Rectal smooth muscle tissue (tissue), 1 donor: ENCODE measurements around the gene PTMS.

ENCODE experiments used
- H3K27ac ChIP-seq: one replicate; pipeline ENCODE4 v1.7.0; 2013; ENCODE audit warnings: low read depth, low read length, inconsistent platforms
- H3K27me3 ChIP-seq: one replicate; pipeline ENCODE4 v1.7.0; 2013; ENCODE audit warnings: low read length; ENCODE audit not compliant: control insufficient read depth, insufficient read depth
- H3K36me3 ChIP-seq: one replicate; pipeline ENCODE4 v1.7.0; 2013; ENCODE audit warnings: low read length; ENCODE audit not compliant: control insufficient read depth, insufficient read depth
- H3K4me1 ChIP-seq: one replicate; pipeline ENCODE4 v1.7.0; 2013; ENCODE audit warnings: low read length; ENCODE audit not compliant: control insufficient read depth, insufficient read depth
- H3K4me3 ChIP-seq: one replicate; pipeline ENCODE4 v1.7.0; 2013; ENCODE audit warnings: low read length
- H3K9ac ChIP-seq: one replicate; pipeline ENCODE4 v1.7.0; 2013; ENCODE audit warnings: low read length

Gene PTMS

GRCh38 chr12:6818222-6818621, 52.1 kb downstream of the PTMS start:
- Histone ChIP-seq H3K4me1 (peaks cover 3% of the 10 kb centered on the region), H3K27me3 (peaks cover 6% of the 10 kb centered on the region), H3K4me3 (no peak overlapping the region), H3K27ac (no peak overlapping the region), H3K9ac (no peak overlapping the region), H3K36me3 (no peaks in the 10 kb centered on the region)

- H3K9ac ChIP-seq: no peak overlapping the region
- no peaks in the 10 kb centered on the region for H3K36me3 ChIP-seq
- H3K4me1 ChIP-seq: peaks cover 3% of the 10 kb centered on the region
- H3K27ac ChIP-seq: no peak overlapping the region
- H3K27me3 ChIP-seq: peaks cover 6% of the 10 kb centered on the region
- no peak overlapping the region for H3K4me3 ChIP-seq
These were observed 52.5 kb downstream of the PTMS start for GRCh38 chr12:6818645-6819044.

- Histone ChIP-seq H3K4me3 (no peak overlapping the region), H3K4me1 (peaks cover 3% of the 10 kb centered on the region), H3K9ac (no peak overlapping the region), H3K36me3 (no peaks in the 10 kb centered on the region), H3K27me3 (peaks cover 6% of the 10 kb centered on the region), H3K27ac (no peak overlapping the region)
These were observed 53.2 kb downstream of the PTMS start for GRCh38 chr12:6819106-6820030.

GRCh38 chr12:6820166-6820565, 54.0 kb downstream of the PTMS start:
- peaks cover 9% of the 10 kb centered on the region for H3K27me3 ChIP-seq
- H3K9ac ChIP-seq: no peak overlapping the region
- no peaks in the 10 kb centered on the region for H3K36me3 ChIP-seq
- no peak overlapping the region for H3K27ac ChIP-seq
- peaks cover 7% of the 10 kb centered on the region for H3K4me1 ChIP-seq
- H3K4me3 ChIP-seq: no peak overlapping the region
